ENCODE data around the gene KCNJ5.

DNA sequence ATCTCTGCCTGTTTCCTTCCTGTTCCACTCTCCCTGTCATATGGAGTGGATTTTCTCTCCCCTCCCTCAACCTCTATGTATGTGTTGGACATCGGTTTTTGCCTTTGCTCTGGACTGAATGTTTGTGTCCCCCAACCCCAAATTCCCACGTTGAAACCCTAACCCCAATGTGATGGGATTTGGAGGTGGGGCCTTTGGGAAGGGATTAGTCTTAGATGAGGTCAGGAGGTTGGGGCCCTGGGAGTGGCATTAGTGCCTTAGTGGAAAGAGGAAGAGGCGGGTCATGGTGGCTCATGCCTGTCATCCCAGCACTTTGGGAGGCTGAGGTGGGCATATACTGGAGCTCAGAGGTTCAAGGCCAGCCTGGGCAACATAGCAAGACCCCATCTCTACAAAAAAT, 39.9 kb downstream of the KCNJ5 start:
- TF ChIP-seq, protein P1, sequence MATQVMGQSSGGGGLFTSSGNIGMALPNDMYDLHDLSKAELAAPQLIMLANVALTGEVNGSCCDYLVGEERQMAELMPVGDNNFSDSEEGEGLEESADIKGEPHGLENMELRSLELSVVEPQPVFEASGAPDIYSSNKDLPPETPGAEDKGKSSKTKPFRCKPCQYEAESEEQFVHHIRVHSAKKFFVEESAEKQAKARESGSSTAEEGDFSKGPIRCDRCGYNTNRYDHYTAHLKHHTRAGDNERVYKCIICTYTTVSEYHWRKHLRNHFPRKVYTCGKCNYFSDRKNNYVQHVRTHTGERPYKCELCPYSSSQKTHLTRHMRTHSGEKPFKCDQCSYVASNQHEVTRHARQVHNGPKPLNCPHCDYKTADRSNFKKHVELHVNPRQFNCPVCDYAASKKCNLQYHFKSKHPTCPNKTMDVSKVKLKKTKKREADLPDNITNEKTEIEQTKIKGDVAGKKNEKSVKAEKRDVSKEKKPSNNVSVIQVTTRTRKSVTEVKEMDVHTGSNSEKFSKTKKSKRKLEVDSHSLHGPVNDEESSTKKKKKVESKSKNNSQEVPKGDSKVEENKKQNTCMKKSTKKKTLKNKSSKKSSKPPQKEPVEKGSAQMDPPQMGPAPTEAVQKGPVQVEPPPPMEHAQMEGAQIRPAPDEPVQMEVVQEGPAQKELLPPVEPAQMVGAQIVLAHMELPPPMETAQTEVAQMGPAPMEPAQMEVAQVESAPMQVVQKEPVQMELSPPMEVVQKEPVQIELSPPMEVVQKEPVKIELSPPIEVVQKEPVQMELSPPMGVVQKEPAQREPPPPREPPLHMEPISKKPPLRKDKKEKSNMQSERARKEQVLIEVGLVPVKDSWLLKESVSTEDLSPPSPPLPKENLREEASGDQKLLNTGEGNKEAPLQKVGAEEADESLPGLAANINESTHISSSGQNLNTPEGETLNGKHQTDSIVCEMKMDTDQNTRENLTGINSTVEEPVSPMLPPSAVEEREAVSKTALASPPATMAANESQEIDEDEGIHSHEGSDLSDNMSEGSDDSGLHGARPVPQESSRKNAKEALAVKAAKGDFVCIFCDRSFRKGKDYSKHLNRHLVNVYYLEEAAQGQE (IDR thresholded peaks at IDR 0.05; ENCODE audit: low read depth): no peak
- TF ChIP-seq RAD21 (IDR thresholded peaks at IDR 0.05; ENCODE audit: low read depth): no peak
- no peak for TF ChIP-seq EP300 (IDR thresholded peaks at IDR 0.05; ENCODE audit: borderline replicate concordance)
- TF ChIP-seq TAF1 (IDR thresholded peaks at IDR 0.05; ENCODE audit: low read depth): no peak
- no peak for TF ChIP-seq NFIC (IDR thresholded peaks at IDR 0.05)
- TF ChIP-seq USF1 (IDR thresholded peaks at IDR 0.05): no peak
- no peak for TF ChIP-seq CEBPB (IDR thresholded peaks at IDR 0.05)
- no peak for TF ChIP-seq FOXM1 (IDR thresholded peaks at IDR 0.05; ENCODE audit: borderline replicate concordance, low read depth)
- TF ChIP-seq TCF12 (IDR thresholded peaks at IDR 0.05; ENCODE audit: low read depth): no peak
- TF ChIP-seq, protein P2, sequence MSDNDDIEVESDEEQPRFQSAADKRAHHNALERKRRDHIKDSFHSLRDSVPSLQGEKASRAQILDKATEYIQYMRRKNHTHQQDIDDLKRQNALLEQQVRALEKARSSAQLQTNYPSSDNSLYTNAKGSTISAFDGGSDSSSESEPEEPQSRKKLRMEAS (IDR thresholded peaks at IDR 0.05): no peak
